B cell (primary cell): Measurements from ENCODE around the gene CTXND1.

Source experiments
- EZH2 ChIP-seq: IDR thresholded peaks from 2 replicates; pipeline ENCODE4 v1.6.1; 2012; ENCODE audit warnings: borderline replicate concordance, low read depth, mild to moderate bottlenecking, moderate library complexity, low read length; ENCODE audit not compliant: insufficient read depth, poor library complexity, severe bottlenecking
- TF ChIP-seq, protein P1 (sequence below): fragments of 200-600 bp; IDR thresholded peaks from one replicate; pipeline ENCODE4 v1.8.0; 2022; ENCODE audit warnings: antibody characterized with exemption, mild to moderate bottlenecking

DNA sequence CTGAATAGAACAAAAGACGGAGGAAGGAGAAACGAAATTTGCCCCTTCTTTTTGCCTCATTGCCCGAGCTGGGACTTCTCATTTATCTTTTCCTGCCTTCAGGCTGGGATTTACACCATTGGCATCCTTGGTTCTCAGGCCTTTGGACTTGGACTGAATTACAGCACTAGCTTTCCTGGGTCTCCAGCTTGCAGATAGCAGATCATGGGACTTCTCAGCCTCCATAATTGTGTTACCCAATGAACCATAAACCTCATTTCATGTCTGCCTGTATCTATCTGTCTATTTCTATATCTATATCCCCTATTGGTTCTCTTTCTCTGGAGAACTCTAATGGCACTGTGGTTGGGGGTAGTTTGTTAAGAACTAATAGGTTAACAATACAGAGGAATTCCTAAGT is 31.5 kb upstream of the CTXND1 start:
- TF ChIP-seq, protein P1, sequence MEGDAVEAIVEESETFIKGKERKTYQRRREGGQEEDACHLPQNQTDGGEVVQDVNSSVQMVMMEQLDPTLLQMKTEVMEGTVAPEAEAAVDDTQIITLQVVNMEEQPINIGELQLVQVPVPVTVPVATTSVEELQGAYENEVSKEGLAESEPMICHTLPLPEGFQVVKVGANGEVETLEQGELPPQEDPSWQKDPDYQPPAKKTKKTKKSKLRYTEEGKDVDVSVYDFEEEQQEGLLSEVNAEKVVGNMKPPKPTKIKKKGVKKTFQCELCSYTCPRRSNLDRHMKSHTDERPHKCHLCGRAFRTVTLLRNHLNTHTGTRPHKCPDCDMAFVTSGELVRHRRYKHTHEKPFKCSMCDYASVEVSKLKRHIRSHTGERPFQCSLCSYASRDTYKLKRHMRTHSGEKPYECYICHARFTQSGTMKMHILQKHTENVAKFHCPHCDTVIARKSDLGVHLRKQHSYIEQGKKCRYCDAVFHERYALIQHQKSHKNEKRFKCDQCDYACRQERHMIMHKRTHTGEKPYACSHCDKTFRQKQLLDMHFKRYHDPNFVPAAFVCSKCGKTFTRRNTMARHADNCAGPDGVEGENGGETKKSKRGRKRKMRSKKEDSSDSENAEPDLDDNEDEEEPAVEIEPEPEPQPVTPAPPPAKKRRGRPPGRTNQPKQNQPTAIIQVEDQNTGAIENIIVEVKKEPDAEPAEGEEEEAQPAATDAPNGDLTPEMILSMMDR = no peak
- no peak for TF ChIP-seq EZH2
